HuH-7 (cell line): ENCODE measurements around the gene RIT2.

Experiments used
- DNase-seq: peaks from one replicate; pipeline ENCODE4 v3.0.0; 2011; ENCODE audit warnings: low spot score

Gene RIT2

GRCh38 chr18:42929181-42929580 is 186.3 kb downstream of the RIT2 start:
- no peak for DNase-seq

- no peak for DNase-seq
Measured at GRCh38 chr18:42925036-42925435, 190.4 kb downstream of the RIT2 start.

- DNase-seq, result no peak
Measured at GRCh38 chr18:42922363-42922762, 193.1 kb downstream of the RIT2 start.

- no peak for DNase-seq
Measured at GRCh38 chr18:42921226-42921737, 194.2 kb downstream of the RIT2 start.

- DNase-seq, result no peak
Measured at GRCh38 chr18:42920621-42921020, 194.9 kb downstream of the RIT2 start.

- DNase-seq, result no peak
Measured at GRCh38 chr18:42915299-42915698, 200.2 kb downstream of the RIT2 start.

GRCh38 chr18:42914476-42914875 is 201.0 kb downstream of the RIT2 start:
- no peak for DNase-seq

GRCh38 chr18:42909095-42909494 is 206.4 kb downstream of the RIT2 start:
- DNase-seq, result no peak

GRCh38 chr18:42906761-42907160 is 208.7 kb downstream of the RIT2 start:
- no peak for DNase-seq

- DNase-seq, result no peak
Measured at GRCh38 chr18:42901161-42901560, 214.3 kb downstream of the RIT2 start.

GRCh38 chr18:42893977-42894376 is 221.5 kb downstream of the RIT2 start:
- DNase-seq, result no peak

- no peak for DNase-seq
Measured at GRCh38 chr18:42892181-42892580, 223.3 kb downstream of the RIT2 start.

- DNase-seq, result no peak
Measured at GRCh38 chr18:42891705-42892104, 223.8 kb downstream of the RIT2 start.

- no peak for DNase-seq
Measured at GRCh38 chr18:42883169-42883568, 232.3 kb downstream of the RIT2 start.

GRCh38 chr18:42882122-42882521 is 233.4 kb downstream of the RIT2 start:
- no peak for DNase-seq

- DNase-seq, result no peak
Measured at GRCh38 chr18:42872838-42873237, 242.6 kb downstream of the RIT2 start.

GRCh38 chr18:42864876-42865275 is 250.6 kb downstream of the RIT2 start:
- no peak for DNase-seq

- DNase-seq, result no peak
Measured at GRCh38 chr18:42861271-42861670, 254.2 kb downstream of the RIT2 start.

GRCh38 chr18:42860548-42860947 is 254.9 kb downstream of the RIT2 start:
- DNase-seq, result no peak

- DNase-seq, result no peak
Measured at GRCh38 chr18:42860011-42860410, 255.5 kb downstream of the RIT2 start.

- DNase-seq, result no peak
Measured at GRCh38 chr18:42854558-42854957, 260.9 kb downstream of the RIT2 start.

- no peak for DNase-seq
Measured at GRCh38 chr18:42850174-42851083, 265.1 kb downstream of the RIT2 start.

GRCh38 chr18:42839408-42839807 is 276.1 kb downstream of the RIT2 start:
- no peak for DNase-seq
